Liver (tissue), 3 donors: ENCODE results near the gene RSRC2.

Experiments used
- CTCF ChIP-seq: fragments of 150-350 bp; IDR thresholded peaks from 2 replicates; pipeline ENCODE4 v1.5.1; 2017; ENCODE audit warnings: improper control_type of control experiment, low read depth, low read length; ENCODE audit not compliant: missing input control
- EGR1 ChIP-seq, 2 donors: IDR thresholded peaks; 2 replicates each; pipeline ENCODE4 v1.6.1; 2016 to 2018; ENCODE audit warnings: antibody characterized with exemption in 2 of 2, low read depth in 2 of 2
- GABPA ChIP-seq, 2 donors: IDR thresholded peaks in 1 of 2; conservative IDR thresholded peaks in 1 of 2; 2 replicates each; pipeline ENCODE4 v1.6.1; 2016; ENCODE audit warnings: antibody characterized with exemption in 2 of 2, mild to moderate bottlenecking in 1 of 2, moderate library complexity in 1 of 2
- TAF1 ChIP-seq: conservative IDR thresholded peaks from 2 replicates; pipeline ENCODE4 v1.6.1; 2016; ENCODE audit warnings: antibody characterized with exemption, mild to moderate bottlenecking
- donor health status: healthy.
- donor health status: healthy.

- TF ChIP-seq CTCF (no peak), EGR1 (IDR thresholded peaks at IDR 0.05; ENCODE audit: low read depth in 2 of 2) (no peak), GABPA (IDR thresholded peaks at IDR 0.05 in 1 of 2, conservative IDR thresholded peaks at IDR 0.05 in 1 of 2) (no peak), TAF1 (no peak)
Observed at GRCh38 chr12:122538496-122538895, 11.8 kb upstream of the RSRC2 start.
